Measurements from ENCODE around the gene AQP3.
A peak's percentile ranks its signal among the peaks of the same experiment; 100 is the strongest.

AQP3 gene

DNA sequence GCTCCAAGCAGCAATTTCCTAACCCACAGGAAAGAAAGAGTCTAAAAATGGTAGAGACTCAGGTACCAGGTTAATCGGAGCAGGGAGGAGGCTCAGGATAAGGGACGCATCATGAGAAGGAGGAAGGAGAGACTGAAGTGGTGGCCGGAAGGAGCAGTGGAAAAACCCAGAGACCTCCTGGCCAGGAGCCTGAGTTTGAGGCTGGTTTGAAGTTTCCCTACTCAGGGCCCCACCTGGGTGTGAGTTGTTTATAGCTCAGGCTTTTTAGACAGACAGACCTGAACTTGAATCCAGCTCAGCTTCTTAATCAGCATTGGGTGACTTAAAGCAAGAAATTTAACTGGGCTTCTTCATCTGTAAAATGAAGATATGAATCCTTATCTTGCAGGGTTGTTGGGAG is 33.1 kb downstream of the AQP3 start:
- Histone ChIP-seq H3K36me3 (ENCODE audit: low read depth) (no peaks in the 10 kb centered on the region), H3K27ac (ENCODE audit: poor library complexity, severe bottlenecking) (no peak overlapping the region), H3K9me3 (ENCODE audit: severe bottlenecking) (no peaks in the 10 kb centered on the region), H3K27me3 (ENCODE audit: insufficient read depth, poor library complexity, severe bottlenecking) (no peaks in the 10 kb centered on the region), H3K4me1 (ENCODE audit: insufficient read depth, poor library complexity, severe bottlenecking) (peaks cover 32% of the 10 kb centered on the region), H3K4me3 (ENCODE audit: severe bottlenecking) (no peak overlapping the region)
- DNase-seq (ENCODE audit: low spot score) (no peak), ATAC-seq (ENCODE audit: low read depth) (no peak)
- TF ChIP-seq, protein P1, sequence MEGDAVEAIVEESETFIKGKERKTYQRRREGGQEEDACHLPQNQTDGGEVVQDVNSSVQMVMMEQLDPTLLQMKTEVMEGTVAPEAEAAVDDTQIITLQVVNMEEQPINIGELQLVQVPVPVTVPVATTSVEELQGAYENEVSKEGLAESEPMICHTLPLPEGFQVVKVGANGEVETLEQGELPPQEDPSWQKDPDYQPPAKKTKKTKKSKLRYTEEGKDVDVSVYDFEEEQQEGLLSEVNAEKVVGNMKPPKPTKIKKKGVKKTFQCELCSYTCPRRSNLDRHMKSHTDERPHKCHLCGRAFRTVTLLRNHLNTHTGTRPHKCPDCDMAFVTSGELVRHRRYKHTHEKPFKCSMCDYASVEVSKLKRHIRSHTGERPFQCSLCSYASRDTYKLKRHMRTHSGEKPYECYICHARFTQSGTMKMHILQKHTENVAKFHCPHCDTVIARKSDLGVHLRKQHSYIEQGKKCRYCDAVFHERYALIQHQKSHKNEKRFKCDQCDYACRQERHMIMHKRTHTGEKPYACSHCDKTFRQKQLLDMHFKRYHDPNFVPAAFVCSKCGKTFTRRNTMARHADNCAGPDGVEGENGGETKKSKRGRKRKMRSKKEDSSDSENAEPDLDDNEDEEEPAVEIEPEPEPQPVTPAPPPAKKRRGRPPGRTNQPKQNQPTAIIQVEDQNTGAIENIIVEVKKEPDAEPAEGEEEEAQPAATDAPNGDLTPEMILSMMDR (IDR thresholded peaks at IDR 0.05; ENCODE audit: poor library complexity, severe bottlenecking) = no peak

DNA sequence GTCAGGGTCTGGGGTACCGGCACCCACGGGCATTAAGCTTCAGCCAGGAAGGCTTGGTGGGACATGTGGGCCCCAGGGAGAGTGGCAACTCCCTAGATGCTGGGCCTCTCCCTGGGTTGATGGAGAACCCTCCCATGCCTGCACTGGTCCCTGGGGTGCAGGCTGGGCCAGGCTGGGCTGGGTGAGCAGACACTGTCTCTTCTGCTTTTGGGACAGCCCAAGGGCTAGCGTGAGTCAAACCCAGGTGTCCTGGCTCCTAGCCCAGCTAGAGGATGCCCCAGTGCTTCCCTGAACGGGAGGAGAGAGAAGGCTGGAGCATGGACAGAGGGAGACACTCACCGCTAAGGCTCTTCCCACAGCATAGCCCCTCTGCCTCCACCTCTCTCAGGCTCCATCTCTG is 39.3 kb downstream of the AQP3 start:
- no peak for DNase-seq (ENCODE audit: low spot score)
- Histone ChIP-seq H3K36me3 (ENCODE audit: low read depth) (no peaks in the 10 kb centered on the region), H3K4me3 (ENCODE audit: severe bottlenecking) (no peak overlapping the region), H3K9me3 (ENCODE audit: severe bottlenecking) (no peaks in the 10 kb centered on the region), H3K4me1 (ENCODE audit: insufficient read depth, poor library complexity, severe bottlenecking) (peaks cover 5% of the 10 kb centered on the region), H3K27ac (ENCODE audit: poor library complexity, severe bottlenecking) (no peak overlapping the region), H3K27me3 (ENCODE audit: insufficient read depth, poor library complexity, severe bottlenecking) (no peaks in the 10 kb centered on the region)
- peak; percentile 83 for ATAC-seq (ENCODE audit: low read depth)
- TF ChIP-seq, protein P1 (IDR thresholded peaks at IDR 0.05; ENCODE audit: poor library complexity, severe bottlenecking) = no peak

DNA sequence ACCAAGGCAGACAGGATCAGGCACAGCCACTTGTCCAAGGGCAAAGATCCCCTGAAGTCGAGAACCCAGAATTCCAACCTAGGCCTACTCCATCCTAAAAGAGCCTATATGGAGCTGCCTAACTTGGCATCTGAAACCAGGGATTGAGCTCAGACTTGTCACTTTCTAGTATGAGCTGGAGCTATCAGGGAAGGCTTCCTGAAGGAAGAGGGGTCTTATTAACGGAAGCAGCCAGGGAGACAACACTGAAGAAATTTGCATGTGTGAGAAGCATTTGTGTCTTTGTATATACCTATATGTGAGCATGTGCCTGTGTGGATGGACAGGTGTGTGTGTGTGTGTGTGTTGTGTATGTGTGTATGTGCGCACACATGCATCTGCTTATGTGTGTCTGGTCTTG is 40.3 kb downstream of the AQP3 start:
- Histone ChIP-seq H3K4me1 (ENCODE audit: insufficient read depth, poor library complexity, severe bottlenecking) (peaks cover 5% of the 10 kb centered on the region), H3K36me3 (ENCODE audit: low read depth) (no peaks in the 10 kb centered on the region), H3K4me3 (ENCODE audit: severe bottlenecking) (no peak overlapping the region), H3K27me3 (ENCODE audit: insufficient read depth, poor library complexity, severe bottlenecking) (no peaks in the 10 kb centered on the region), H3K9me3 (ENCODE audit: severe bottlenecking) (no peaks in the 10 kb centered on the region), H3K27ac (ENCODE audit: poor library complexity, severe bottlenecking) (no peak overlapping the region)
- ATAC-seq (ENCODE audit: low read depth) (no peak), DNase-seq (ENCODE audit: low spot score) (no peak)
- TF ChIP-seq, protein P1 (IDR thresholded peaks at IDR 0.05; ENCODE audit: poor library complexity, severe bottlenecking) = no peak

DNA sequence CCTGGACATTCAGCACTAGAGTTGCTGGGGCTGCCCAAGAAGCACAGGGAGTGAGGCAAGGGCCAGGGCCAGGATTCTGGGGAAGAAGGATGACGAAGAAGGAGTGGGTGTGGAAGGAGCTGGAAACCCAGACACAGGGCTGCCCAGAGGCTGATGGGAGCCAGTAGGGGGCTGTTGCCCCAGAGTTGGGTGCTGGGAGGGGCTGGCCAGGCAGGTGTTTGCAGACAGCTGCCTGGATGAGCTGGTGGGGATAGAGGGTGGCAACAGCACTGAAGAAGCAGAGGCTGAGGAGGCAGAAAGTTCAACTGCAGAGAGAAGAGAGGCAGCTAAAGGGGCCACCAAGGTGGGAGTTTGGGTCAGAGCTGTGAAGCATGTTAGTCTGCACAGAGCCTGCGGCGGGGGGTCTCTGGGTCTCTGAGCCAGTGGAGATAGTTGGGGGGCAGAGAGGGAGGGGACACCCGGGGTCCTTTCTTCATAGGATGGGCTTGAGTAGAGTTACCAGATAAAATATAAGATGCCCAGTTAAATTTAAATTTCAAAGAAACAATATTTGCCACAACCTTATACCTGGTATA is 42.5 kb downstream of the AQP3 start:
- no peaks in the 10 kb centered on the region for H3K27me3 ChIP-seq (ENCODE audit: insufficient read depth, poor library complexity, severe bottlenecking)
- DNase-seq (ENCODE audit: low spot score) = no peak

More for the DNA sequence above, 42.5 kb downstream of the AQP3 start:
- TF ChIP-seq, protein P1 (IDR thresholded peaks at IDR 0.05; ENCODE audit: poor library complexity, severe bottlenecking) = no peak
- Histone ChIP-seq H3K27ac (ENCODE audit: poor library complexity, severe bottlenecking) (no peak overlapping the region), H3K36me3 (ENCODE audit: low read depth) (no peaks in the 10 kb centered on the region), H3K9me3 (ENCODE audit: severe bottlenecking) (no peaks in the 10 kb centered on the region), H3K4me3 (ENCODE audit: severe bottlenecking) (no peak overlapping the region), H3K4me1 (ENCODE audit: insufficient read depth, poor library complexity, severe bottlenecking) (peaks cover 5% of the 10 kb centered on the region)
- ATAC-seq (ENCODE audit: low read depth) = peak; percentile 55; the same call in 2 of the 3 replicates
